ENCODE results near the gene MAPK4.

MAPK4 gene

DNA sequence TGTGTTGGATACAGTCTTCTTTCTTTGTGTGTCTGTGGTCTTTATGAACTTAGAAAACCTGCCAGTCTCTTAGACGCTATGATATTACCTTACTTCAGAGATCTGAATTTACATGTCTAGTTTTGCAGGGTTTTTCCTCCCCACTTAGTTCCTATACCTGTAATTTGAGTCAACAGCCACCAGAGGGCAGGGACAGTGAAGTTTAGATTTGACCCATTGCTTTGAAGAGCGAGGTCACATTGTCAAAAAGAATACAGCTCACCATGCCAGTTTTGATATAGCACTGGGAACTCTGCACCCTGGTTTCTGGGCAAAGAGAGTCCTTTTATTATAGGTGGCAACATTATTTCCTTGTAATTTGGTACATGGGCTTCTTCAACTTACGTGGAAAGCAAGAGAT lies 102.3 kb downstream of the MAPK4 start:
- H3K36me3 ChIP-seq (ENCODE audit: low read length), result no peaks in the 10 kb centered on the region
- H3K9ac ChIP-seq (ENCODE audit: low read length), result no peak overlapping the region
- no peaks in the 10 kb centered on the region for H3K9me2 ChIP-seq (replicated peaks; ENCODE audit: insufficient read depth, low read length)
- no peak overlapping the region for H3K4me3 ChIP-seq (ENCODE audit: insufficient read depth, low read length, poor library complexity, severe bottlenecking)
- H3K27me3 ChIP-seq (ENCODE audit: low read length), result no peaks in the 10 kb centered on the region
- H3F3A ChIP-seq (ENCODE audit: insufficient read depth), result no peaks in the 10 kb centered on the region
- H3K4me2 ChIP-seq (ENCODE audit: low read depth, low read length, poor library complexity, severe bottlenecking), result no peak overlapping the region
- no peak overlapping the region for H3K27ac ChIP-seq (ENCODE audit: low read depth, low read length)
- no peaks in the 10 kb centered on the region for H4K20me1 ChIP-seq (ENCODE audit: low read depth, low read length)
- TF ChIP-seq, protein P1, sequence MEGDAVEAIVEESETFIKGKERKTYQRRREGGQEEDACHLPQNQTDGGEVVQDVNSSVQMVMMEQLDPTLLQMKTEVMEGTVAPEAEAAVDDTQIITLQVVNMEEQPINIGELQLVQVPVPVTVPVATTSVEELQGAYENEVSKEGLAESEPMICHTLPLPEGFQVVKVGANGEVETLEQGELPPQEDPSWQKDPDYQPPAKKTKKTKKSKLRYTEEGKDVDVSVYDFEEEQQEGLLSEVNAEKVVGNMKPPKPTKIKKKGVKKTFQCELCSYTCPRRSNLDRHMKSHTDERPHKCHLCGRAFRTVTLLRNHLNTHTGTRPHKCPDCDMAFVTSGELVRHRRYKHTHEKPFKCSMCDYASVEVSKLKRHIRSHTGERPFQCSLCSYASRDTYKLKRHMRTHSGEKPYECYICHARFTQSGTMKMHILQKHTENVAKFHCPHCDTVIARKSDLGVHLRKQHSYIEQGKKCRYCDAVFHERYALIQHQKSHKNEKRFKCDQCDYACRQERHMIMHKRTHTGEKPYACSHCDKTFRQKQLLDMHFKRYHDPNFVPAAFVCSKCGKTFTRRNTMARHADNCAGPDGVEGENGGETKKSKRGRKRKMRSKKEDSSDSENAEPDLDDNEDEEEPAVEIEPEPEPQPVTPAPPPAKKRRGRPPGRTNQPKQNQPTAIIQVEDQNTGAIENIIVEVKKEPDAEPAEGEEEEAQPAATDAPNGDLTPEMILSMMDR (IDR thresholded peaks at IDR 0.05; ENCODE audit: insufficient read depth, low read length, poor library complexity, severe bottlenecking), result peak; percentile 80
- TF ChIP-seq EZH2phosphoT487 (conservative IDR thresholded peaks at IDR 0.05; ENCODE audit: low read length), result no peak
- no peak overlapping the region for H2AFZ ChIP-seq (ENCODE audit: low read depth, low read length, severe bottlenecking)
- H3K9me3 ChIP-seq (ENCODE audit: insufficient read depth, low read length), result no peaks in the 10 kb centered on the region
- H3K79me2 ChIP-seq (ENCODE audit: insufficient read depth, low read length), result no peaks in the 10 kb centered on the region

DNA sequence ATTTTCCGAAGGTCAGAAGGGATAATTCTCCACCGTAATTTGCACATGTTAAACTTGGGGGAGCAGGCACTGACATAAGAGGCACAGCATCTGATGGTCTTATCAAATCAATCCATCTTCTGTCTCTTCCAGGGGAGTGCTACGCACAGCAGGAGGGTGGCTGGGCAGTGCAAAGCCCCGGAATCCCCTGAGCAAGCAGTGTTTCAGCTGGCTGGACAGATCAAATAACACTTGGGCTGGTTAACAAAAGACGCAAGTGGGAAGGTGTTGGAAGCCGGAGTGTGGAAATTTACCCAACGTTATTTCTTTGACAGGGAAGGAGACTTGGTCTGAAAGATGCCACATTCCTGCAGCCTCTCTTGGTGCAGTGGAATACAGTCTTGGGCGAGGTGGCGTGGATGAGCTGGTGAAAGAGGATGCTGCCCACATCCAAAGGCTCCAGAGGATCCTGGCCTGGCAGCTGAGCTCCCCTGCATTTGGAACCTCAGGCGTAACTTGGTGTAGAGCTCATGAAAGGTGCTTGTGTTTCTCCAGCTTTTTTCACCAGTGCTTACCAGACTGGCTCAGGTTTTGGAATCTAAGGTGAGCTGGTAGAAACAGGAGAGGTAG lies 103.0 kb downstream of the MAPK4 start:
- H3K9ac ChIP-seq (ENCODE audit: low read length), result no peak overlapping the region
- no peak overlapping the region for H3K4me2 ChIP-seq (ENCODE audit: low read depth, low read length, poor library complexity, severe bottlenecking)
- TF ChIP-seq EZH2phosphoT487 (conservative IDR thresholded peaks at IDR 0.05; ENCODE audit: low read length), result no peak

DNA sequence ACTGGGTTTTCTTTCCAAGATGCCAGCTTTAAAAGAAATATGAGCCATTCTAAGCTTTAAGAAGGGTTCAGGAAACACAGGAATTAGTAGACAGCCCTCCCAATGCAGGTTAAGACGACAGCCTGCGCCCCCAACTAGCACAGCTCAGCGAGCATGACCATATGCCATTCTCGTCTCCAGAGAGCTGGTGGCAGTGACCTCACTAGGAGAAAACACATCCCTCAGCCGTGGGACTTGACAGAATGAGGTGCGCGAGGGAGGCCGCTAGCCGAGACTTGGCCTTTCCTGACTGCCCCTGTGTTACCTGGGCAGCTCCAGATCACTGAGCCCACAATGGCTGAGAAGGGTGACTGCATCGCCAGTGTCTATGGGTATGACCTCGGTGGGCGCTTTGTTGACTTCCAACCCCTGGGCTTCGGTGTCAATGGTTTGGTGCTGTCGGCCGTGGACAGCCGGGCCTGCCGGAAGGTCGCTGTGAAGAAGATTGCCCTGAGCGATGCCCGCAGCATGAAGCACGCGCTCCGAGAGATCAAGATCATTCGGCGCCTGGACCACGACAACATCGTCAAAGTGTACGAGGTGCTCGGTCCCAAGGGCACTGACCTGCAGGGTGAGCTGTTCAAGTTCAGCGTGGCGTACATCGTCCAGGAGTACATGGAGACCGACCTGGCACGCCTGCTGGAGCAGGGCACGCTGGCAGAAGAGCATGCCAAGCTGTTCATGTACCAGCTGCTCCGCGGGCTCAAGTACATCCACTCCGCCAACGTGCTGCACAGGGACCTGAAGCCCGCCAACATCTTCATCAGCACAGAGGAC lies 103.9 kb downstream of the MAPK4 start:
- Histone ChIP-seq H3K79me2 (ENCODE audit: insufficient read depth, low read length) (no peaks in the 10 kb centered on the region), H4K20me1 (ENCODE audit: low read depth, low read length) (no peaks in the 10 kb centered on the region), H3K4me2 (ENCODE audit: low read depth, low read length, poor library complexity, severe bottlenecking) (no peak overlapping the region), H3K27me3 (ENCODE audit: low read length) (no peaks in the 10 kb centered on the region), H2AFZ (ENCODE audit: low read depth, low read length, severe bottlenecking) (no peak overlapping the region), H3K9me2 (replicated peaks; ENCODE audit: insufficient read depth, low read length) (no peaks in the 10 kb centered on the region), H3K27ac (ENCODE audit: low read depth, low read length) (no peak overlapping the region), H3K4me3 (ENCODE audit: insufficient read depth, low read length, poor library complexity, severe bottlenecking) (no peak overlapping the region), H3K9ac (ENCODE audit: low read length) (no peak overlapping the region), H3K9me3 (ENCODE audit: insufficient read depth, low read length) (no peaks in the 10 kb centered on the region), H3K36me3 (ENCODE audit: low read length) (no peaks in the 10 kb centered on the region), H3F3A (ENCODE audit: insufficient read depth) (no peaks in the 10 kb centered on the region)
- TF ChIP-seq, protein P1 (IDR thresholded peaks at IDR 0.05; ENCODE audit: insufficient read depth, low read length, poor library complexity, severe bottlenecking), result no peak
- TF ChIP-seq EZH2phosphoT487 (conservative IDR thresholded peaks at IDR 0.05; ENCODE audit: low read length), result no peak

More for the DNA sequence above, 103.0 kb downstream of the MAPK4 start:
- Histone ChIP-seq H3F3A (ENCODE audit: insufficient read depth) (no peaks in the 10 kb centered on the region), H3K4me3 (ENCODE audit: insufficient read depth, low read length, poor library complexity, severe bottlenecking) (no peak overlapping the region), H4K20me1 (ENCODE audit: low read depth, low read length) (no peaks in the 10 kb centered on the region), H2AFZ (ENCODE audit: low read depth, low read length, severe bottlenecking) (no peak overlapping the region), H3K9me3 (ENCODE audit: insufficient read depth, low read length) (no peaks in the 10 kb centered on the region), H3K79me2 (ENCODE audit: insufficient read depth, low read length) (no peaks in the 10 kb centered on the region), H3K36me3 (ENCODE audit: low read length) (no peaks in the 10 kb centered on the region), H3K27me3 (ENCODE audit: low read length) (no peaks in the 10 kb centered on the region), H3K27ac (ENCODE audit: low read depth, low read length) (no peak overlapping the region), H3K9me2 (replicated peaks; ENCODE audit: insufficient read depth, low read length) (no peaks in the 10 kb centered on the region)

DNA sequence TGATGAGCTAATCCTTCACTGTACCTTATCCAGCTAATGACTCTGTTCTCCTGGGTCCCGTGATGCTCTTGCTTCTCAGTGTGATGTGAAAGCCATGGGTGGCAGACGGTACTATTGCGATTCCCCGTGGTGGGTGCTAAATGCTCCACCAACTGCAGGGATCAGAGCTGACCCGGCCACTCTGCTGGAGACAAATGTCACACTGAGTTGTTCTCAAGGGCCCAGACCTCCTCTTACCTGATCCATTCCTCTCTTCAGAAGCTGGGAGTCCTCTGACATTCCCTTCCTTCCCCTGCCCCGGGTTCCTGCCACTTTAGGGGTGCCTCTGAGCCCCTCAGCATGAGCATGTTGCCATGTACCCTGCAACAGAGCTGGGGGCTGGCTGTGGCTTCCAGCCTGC lies 105.1 kb downstream of the MAPK4 start:
- Histone ChIP-seq H3K36me3 (ENCODE audit: low read length) (no peaks in the 10 kb centered on the region), H3K27me3 (ENCODE audit: low read length) (no peaks in the 10 kb centered on the region), H3K27ac (ENCODE audit: low read depth, low read length) (no peak overlapping the region), H3K4me2 (ENCODE audit: low read depth, low read length, poor library complexity, severe bottlenecking) (no peak overlapping the region), H4K20me1 (ENCODE audit: low read depth, low read length) (no peaks in the 10 kb centered on the region), H3K9ac (ENCODE audit: low read length) (no peak overlapping the region), H3K79me2 (ENCODE audit: insufficient read depth, low read length) (no peaks in the 10 kb centered on the region), H3K9me2 (replicated peaks; ENCODE audit: insufficient read depth, low read length) (no peaks in the 10 kb centered on the region), H3F3A (ENCODE audit: insufficient read depth) (no peaks in the 10 kb centered on the region), H2AFZ (ENCODE audit: low read depth, low read length, severe bottlenecking) (no peak overlapping the region), H3K9me3 (ENCODE audit: insufficient read depth, low read length) (no peaks in the 10 kb centered on the region), H3K4me3 (ENCODE audit: insufficient read depth, low read length, poor library complexity, severe bottlenecking) (no peak overlapping the region)
- no peak for TF ChIP-seq EZH2phosphoT487 (conservative IDR thresholded peaks at IDR 0.05; ENCODE audit: low read length)
- TF ChIP-seq, protein P1 (IDR thresholded peaks at IDR 0.05; ENCODE audit: insufficient read depth, low read length, poor library complexity, severe bottlenecking), result no peak

All from SU-DHL-6 (cell line).